Measurements from ENCODE around the gene TRAPPC14. TPM values are rescaled to one million over a fixed set of nuclear protein-coding genes. Genes with fewer than 3 reads are reported as not detected.

The TRAPPC14 gene
- total and polyA plus RNA-seq, 2 of the 8 experiments (the other 6 are each of a cell fraction or from before 2014, with no cell fraction given): 11.9 to 22.1 TPM

DNA sequence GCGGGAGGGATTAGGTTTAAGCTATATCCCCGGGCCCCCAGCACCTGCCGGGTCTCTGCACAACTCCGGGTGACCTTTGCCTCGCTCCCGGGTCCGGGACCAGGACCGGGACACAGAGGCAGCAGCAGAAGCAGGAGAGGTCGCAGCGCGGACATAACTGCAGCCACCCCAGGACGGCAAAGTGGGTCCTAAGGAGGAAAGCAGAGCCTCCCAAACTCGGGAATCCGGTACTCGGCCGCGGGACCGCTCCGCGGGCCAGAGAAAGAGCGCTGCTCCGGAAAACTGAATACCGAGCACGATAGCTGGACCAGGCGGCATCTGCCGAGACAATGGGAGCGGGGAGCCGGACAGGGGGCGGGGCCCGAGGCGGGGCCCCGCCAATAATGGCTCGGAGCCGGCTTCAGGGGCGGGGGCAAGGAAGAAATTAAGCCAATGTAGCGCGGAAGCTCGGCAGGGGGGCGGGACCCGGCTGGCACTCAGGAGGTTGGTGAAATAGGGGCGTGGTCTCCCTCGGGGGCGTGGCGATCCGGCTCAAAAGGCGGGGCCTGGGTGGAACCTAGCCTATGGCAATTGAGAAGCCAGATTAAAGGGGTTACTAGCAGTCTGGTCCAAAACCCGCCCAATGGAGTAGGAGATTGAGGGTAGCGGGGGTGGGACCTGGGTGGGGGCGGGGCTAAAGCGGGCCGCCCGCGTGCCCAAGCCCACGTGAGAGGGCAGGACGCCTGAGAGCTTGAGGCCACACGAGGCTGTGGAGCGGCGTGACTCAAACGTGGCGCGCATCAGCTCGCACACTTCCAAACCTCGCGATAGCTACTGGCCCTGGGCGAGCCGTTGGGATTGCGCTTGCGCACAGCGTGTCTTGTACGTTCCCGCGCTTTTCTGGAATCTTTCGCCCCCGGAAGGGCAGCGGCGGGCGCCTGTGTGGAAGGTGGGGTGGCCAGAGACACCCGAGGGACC lies 18.8 kb upstream of the TRAPPC14 start, which contains the start of the genes GPC2 and STAG3:
Gene GPC2, minus strand, starts transcription at position 337 of the 957 bp plus-strand sequence. Its CDS starts 182 bp downstream, at position 155.
Gene STAG3, plus strand, starts transcription at position 874 of the 957 bp plus-strand sequence. CDS start 2,639 bp downstream, outside the sequence.
- Histone ChIP-seq H3K79me2 (ENCODE audit: control insufficient read depth in 1 of 2, insufficient read depth in 2 of 2, low read length in 2 of 2) (peaks cover 0 to 7% of the 10 kb centered on the region in 2 experiments; a peak in 2 of 4 replicates), H4K20me1 (replicated peaks in 1 of 2; ENCODE audit: control insufficient read depth in 1 of 2, insufficient read depth in 2 of 2, low read length in 2 of 2) (peaks cover 0 to 16% of the 10 kb centered on the region in 2 experiments), H3K14ac (ENCODE audit: insufficient read length) (peak within 1 kb of the TSS; percentile 85), H3K23me2 (ENCODE audit: low read depth, low read length) (peaks cover 5% of the 10 kb centered on the region), H2BK120ac (replicated peaks; ENCODE audit: low read depth, low read length) (no peak within 1 kb of the TSS), H3K4ac (replicated peaks; ENCODE audit: insufficient read length, low read depth, low read length) (peak within 1 kb of the TSS; percentile 98), H3K27me3 (replicated peaks in 1 of 4; ENCODE audit: control insufficient read depth in 3 of 4, extremely low read depth in 1 of 4, insufficient read depth in 3 of 4, low read length in 3 of 4) (peaks cover 0 to 13% (median 9%) of the 10 kb centered on the region in 4 experiments; a peak in 6 of 7 replicates), H3K56ac (replicated peaks; ENCODE audit: insufficient read length, low read depth, low read length) (peak within 1 kb of the TSS; percentile 91), H2AFZ (ENCODE audit: low read length) (peak within 1 kb of the TSS; percentile 2; the same call in 1 of the 2 replicates), H2BK5ac (ENCODE audit: low read depth, low read length) (peak within 1 kb of the TSS; percentile 80; the same call in 1 of the 2 replicates), H3K4me2 (ENCODE audit: insufficient read depth in 1 of 2, low read depth in 2 of 2, low read length in 2 of 2) (peak within 1 kb of the TSS; percentile 84 to 90), H2AK5ac (ENCODE audit: low read depth, low read length) (no peak within 1 kb of the TSS), H3K23ac (ENCODE audit: insufficient read length) (no peak within 1 kb of the TSS), H3K79me1 (ENCODE audit: low read depth, low read length) (no peaks in the 10 kb centered on the region; the same call in 1 of the 2 replicates), H3K9me3 (ENCODE audit: insufficient read depth in 2 of 2, low read depth in 1 of 2, low read length in 1 of 2) (peaks cover 0 to 5% of the 10 kb centered on the region in 2 experiments; a peak in 1 of 4 replicates), H2BK20ac (ENCODE audit: low read length) (no peak within 1 kb of the TSS), H3K9ac (replicated peaks in 1 of 4; ENCODE audit: extremely low read depth in 1 of 4, low read depth in 3 of 4, low read length in 3 of 4) (peak within 1 kb of the TSS in 3 of 4 experiments; percentile 67 to 89 (median 68); a peak in 6 of 7 replicates), H3K4me1 (replicated peaks in 1 of 4; ENCODE audit: control insufficient read depth in 3 of 4, insufficient read depth in 4 of 4, low read length in 3 of 4) (peaks cover 3 to 7% (median 5%) of the 10 kb centered on the region in 4 experiments; a peak in 6 of 7 replicates), H4K91ac (replicated peaks; ENCODE audit: insufficient read length, low read length) (peak within 1 kb of the TSS; percentile 83), H4K8ac (ENCODE audit: extremely low read depth, insufficient read depth, low read length) (peak within 1 kb of the TSS; percentile 90), H4K5ac (ENCODE audit: insufficient read length, low read depth, low read length) (peak within 1 kb of the TSS; percentile 67), H3K27ac (ENCODE audit: low read depth, low read length) (no peak within 1 kb of the TSS), H3K36me3 (ENCODE audit: control insufficient read depth in 2 of 4, insufficient read depth in 4 of 4, low read length in 3 of 4) (peaks cover 0 to 8% (median 1%) of the 10 kb centered on the region in 4 experiments; a peak in 3 of 8 replicates), H3K4me3 (ENCODE audit: extremely low read depth in 1 of 4, insufficient read depth in 2 of 4, low read depth in 3 of 4, low read length in 4 of 4) (peak within 1 kb of the TSS; percentile 91 to 97 (median 96)), H3K18ac (ENCODE audit: extremely low read depth, low read length) (peak within 1 kb of the TSS; percentile 83), H2BK12ac (ENCODE audit: low read depth, low read length) (peak within 1 kb of the TSS; percentile 87; the same call in 1 of the 2 replicates), H2BK15ac (ENCODE audit: low read length) (peak within 1 kb of the TSS; percentile 92)
- CTCF ChIA-PET (ENCODE audit: partially characterized antibody): interaction anchor here (0.6 to 1.6 kb wide), 7 partner anchors 10 to 48 kb away, joined by 3 to 6 read pairs (median 3); partner anchors contain the start of gene GAL3ST4
- DNase-seq (ENCODE audit: low read depth in 1 of 2, low spot score in 2 of 2) (peak; percentile 97 to 100), FAIRE-seq (no peak)
- POLR2A ChIA-PET (ENCODE audit: partially characterized antibody): interaction anchor here (0.7 to 4.9 kb wide), 12 partner anchors 11 to 95 kb away, joined by 3 to 39 read pairs (median 4); partner anchors contain the start of genes AP4M1, GAL3ST4, LAMTOR4 and MCM7
- 23% methylated on average over 54 of the region's 78 CpGs; no CpG with 5 or more reads in 1 of the 2 experiments for WGBS, 2 experiments (ENCODE audit: extremely low coverage in 1 of 2, insufficient coverage in 1 of 2, insufficient read length in 1 of 2, insufficient replicate concordance in 2 of 2, low coverage in 1 of 2, low lambda C conversion rate in 2 of 2, missing lambda C conversion rate in 1 of 2)
- TF ChIP-seq KDM5A (IDR thresholded peaks at IDR 0.05; ENCODE audit: low read length): no peak
- no peak; the same call in 1 of the 2 replicates for TF ChIP-seq POLR2AphosphoS5 (IDR thresholded peaks at IDR 0.05; ENCODE audit: low read depth, low read length)
- no peak for TF ChIP-seq SUZ12 (IDR thresholded peaks at IDR 0.05; ENCODE audit: low read length)
- peak; percentile 53 for TF ChIP-seq SAP30 (IDR thresholded peaks at IDR 0.05; ENCODE audit: insufficient read depth, insufficient replicate concordance, low read length)
- no peak for TF ChIP-seq BACH1 (IDR thresholded peaks at IDR 0.05; ENCODE audit: low read length)
- TF ChIP-seq POLR2A (IDR thresholded peaks at IDR 0.05; ENCODE audit: control extremely low read depth in 1 of 2, low read depth in 2 of 2, low read length in 2 of 2): peak in 1 of 2 experiments; percentile 75; a peak in 2 of 3 replicates
- no peak for TF ChIP-seq SIRT6 (IDR thresholded peaks at IDR 0.05; ENCODE audit: low read length)
- TF ChIP-seq RNF2 (IDR thresholded peaks at IDR 0.05; ENCODE audit: borderline replicate concordance, low read depth, low read length, missing control alignments, poor library complexity, severe bottlenecking): peak; percentile 77
- no peak for TF ChIP-seq SRF (IDR thresholded peaks at IDR 0.05; ENCODE audit: low read depth, low read length)
- TF ChIP-seq SP2 (IDR thresholded peaks at IDR 0.05; ENCODE audit: low read length): peak; percentile 13; the same call in 1 of the 2 replicates

All from H1 (cell line).